Esophagus muscularis mucosa (tissue), 4 donors: Measurements from ENCODE around the gene MAP2K7. TPM values are rescaled to one million over a fixed set of nuclear protein-coding genes. Genes with fewer than 3 reads are reported as not detected.

Experiments used
- DNase-seq: peaks from one replicate; pipeline ENCODE4 v3.0.0-alpha.2; 2017; ENCODE audit errors: extremely low spot score
- H3K27ac ChIP-seq, 4 donors: fragments of 200-600 bp; sonication (generic); replicated peaks in 1 of 4; 1 replicate in 3 of 4; 2 replicates in 1 of 4; pipeline ENCODE4 v1.5.1; 2016 to 2019; ENCODE audit warnings: mild to moderate bottlenecking in 1 of 4
- H3K27me3 ChIP-seq, 4 donors: fragments of 200-600 bp; sonication (generic); one replicate each; pipeline versions ENCODE4 v1.5.1 to v1.6.0; 2016 to 2019
- H3K36me3 ChIP-seq, 4 donors: fragments of 200-600 bp; sonication (generic); one replicate each; pipeline ENCODE4 v1.5.1; 2016 to 2019
- H3K4me1 ChIP-seq, 4 donors: fragments of 200-600 bp; sonication (generic); one replicate each; pipeline ENCODE4 v1.5.1; 2016 to 2019
- H3K4me3 ChIP-seq, 4 donors: fragments of 200-600 bp; sonication (generic); 1 replicate in 2 of 4; 2 replicates in 2 of 4; pipeline ENCODE4 v1.5.1; 2016 to 2019; ENCODE audit warnings: mild to moderate bottlenecking in 4 of 4, moderate library complexity in 1 of 4
- H3K9me3 ChIP-seq, 4 donors: fragments of 200-600 bp; sonication (generic); 1 replicate in 3 of 4; 2 replicates in 1 of 4; pipeline ENCODE4 v1.5.1; 2016 to 2019
- EP300 ChIP-seq: sonication (generic); formaldehyde crosslinking; IDR thresholded peaks from one replicate; pipeline ENCODE4 v1.6.1; 2017; ENCODE audit warnings: antibody characterized with exemption
- POLR2A ChIP-seq: fragments of 450-650 bp; IDR thresholded peaks from one replicate; pipeline ENCODE4 v1.6.1; 2017; ENCODE audit warnings: antibody characterized with exemption, moderate library complexity, mild to moderate bottlenecking, low read depth
- POLR2AphosphoS5 ChIP-seq, 2 donors: sonication (generic); formaldehyde crosslinking; IDR thresholded peaks; one replicate each; pipeline ENCODE4 v1.6.1; 2017; ENCODE audit warnings: antibody characterized with exemption in 2 of 2
- WGBS: methylation state at CpG from one replicate; pipeline ENCODE4 v1.1.5; 2018; 5-methylcytosine and 5-hydroxymethylcytosine counted together
- intact Hi-C: fragments of 100-400 bp; cut with DNase I; formaldehyde crosslinking; loops from one replicate; pipeline ENCODE4 v1.15.1; 2023
- total RNA-seq, 4 donors: library from RNA; depleted of rRNA; stranded (reverse); fragments of >200 nt; gene quantifications; one replicate each; pipeline versions ENCODE4 v1.1.0 to v1.2.1, GENCODE V29; 2016
- TF ChIP-seq, protein P1 (sequence below), 3 experiments: fragments of 200-600 bp in 2 of 3; fragments of 450-650 bp in 1 of 3; sonication (generic) in 2 of 3; IDR thresholded peaks; one replicate each; pipeline ENCODE4 v1.5.1; 2017 to 2019; ENCODE audit warnings: antibody characterized with exemption in 3 of 3, mild to moderate bottlenecking in 2 of 3, moderate library complexity in 1 of 3

The MAP2K7 gene
- total RNA-seq, 4 donors from 2014 or later = 17.2 to 31.9 (median 24.5) TPM

DNA sequence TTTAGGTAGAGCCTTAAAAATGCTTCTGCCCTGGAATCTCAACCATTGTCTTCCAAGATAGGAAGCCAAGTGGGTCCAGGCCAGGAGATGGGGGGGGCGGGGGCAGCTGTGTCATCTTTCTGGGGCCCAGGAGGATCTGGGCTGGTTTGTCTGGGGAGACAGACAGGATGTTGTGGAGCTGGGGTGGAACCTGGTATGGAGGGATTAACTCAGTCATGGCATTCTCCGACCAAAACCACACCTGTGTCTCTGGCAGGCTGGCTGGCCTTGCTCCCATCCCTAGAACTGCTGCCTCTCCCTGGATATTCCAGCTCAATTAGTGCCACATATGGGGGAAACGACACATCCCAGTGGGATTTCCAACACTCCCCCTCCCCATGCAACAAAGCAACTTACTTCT lies 2.7 kb upstream of the MAP2K7 start:
- Histone ChIP-seq H3K9me3 (no peaks in the 10 kb centered on the region), H3K27me3 (peaks cover 0 to 11% (median 0%) of the 10 kb centered on the region in 4 donors), H3K4me1 (peaks cover 22 to 27% (median 26%) of the 10 kb centered on the region in 4 donors), H3K4me3 (no peak overlapping the region), H3K27ac (no peak overlapping the region), H3K36me3 (peaks cover 3 to 11% (median 6%) of the 10 kb centered on the region in 4 donors)
- TF ChIP-seq, protein P1, sequence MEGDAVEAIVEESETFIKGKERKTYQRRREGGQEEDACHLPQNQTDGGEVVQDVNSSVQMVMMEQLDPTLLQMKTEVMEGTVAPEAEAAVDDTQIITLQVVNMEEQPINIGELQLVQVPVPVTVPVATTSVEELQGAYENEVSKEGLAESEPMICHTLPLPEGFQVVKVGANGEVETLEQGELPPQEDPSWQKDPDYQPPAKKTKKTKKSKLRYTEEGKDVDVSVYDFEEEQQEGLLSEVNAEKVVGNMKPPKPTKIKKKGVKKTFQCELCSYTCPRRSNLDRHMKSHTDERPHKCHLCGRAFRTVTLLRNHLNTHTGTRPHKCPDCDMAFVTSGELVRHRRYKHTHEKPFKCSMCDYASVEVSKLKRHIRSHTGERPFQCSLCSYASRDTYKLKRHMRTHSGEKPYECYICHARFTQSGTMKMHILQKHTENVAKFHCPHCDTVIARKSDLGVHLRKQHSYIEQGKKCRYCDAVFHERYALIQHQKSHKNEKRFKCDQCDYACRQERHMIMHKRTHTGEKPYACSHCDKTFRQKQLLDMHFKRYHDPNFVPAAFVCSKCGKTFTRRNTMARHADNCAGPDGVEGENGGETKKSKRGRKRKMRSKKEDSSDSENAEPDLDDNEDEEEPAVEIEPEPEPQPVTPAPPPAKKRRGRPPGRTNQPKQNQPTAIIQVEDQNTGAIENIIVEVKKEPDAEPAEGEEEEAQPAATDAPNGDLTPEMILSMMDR (IDR thresholded peaks at IDR 0.05) = no peak
- TF ChIP-seq POLR2AphosphoS5 (IDR thresholded peaks at IDR 0.05) (no peak), EP300 (no peak), POLR2A (no peak)
- DNase-seq = no peak
- intact Hi-C loops = no loop called here
- 50% methylated on average over 3 of the region's 3 CpGs for WGBS

DNA sequence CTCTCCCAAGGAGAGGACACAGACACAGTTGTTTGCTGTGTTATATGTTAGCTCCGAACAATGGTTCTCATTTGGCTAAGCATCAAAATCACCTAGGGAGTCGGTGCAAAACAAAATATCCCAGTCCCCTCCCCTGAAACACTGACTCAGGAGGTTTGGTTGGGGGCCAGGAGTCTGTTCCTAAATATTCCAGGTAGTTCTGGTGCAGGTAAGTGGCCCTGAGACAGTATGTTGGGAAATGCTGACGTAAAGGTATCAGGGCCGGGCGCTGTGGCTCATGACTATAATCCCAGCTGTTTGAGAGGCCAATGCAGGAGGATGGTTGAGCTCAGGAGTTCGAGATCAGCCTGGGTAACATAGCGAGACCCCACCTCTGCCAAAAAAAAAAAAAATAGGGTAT lies 2.3 kb upstream of the MAP2K7 start:
- no peak overlapping the region for H3K4me3 ChIP-seq
- no peak for DNase-seq
- intact Hi-C loops = no loop called here
- WGBS = 89% methylated on average over 7 of the region's 7 CpGs
- peaks cover 7 to 15% (median 10%) of the 10 kb centered on the region in 4 donors for H3K36me3 ChIP-seq
- H3K9me3 ChIP-seq = no peaks in the 10 kb centered on the region
- H3K27ac ChIP-seq = no peak overlapping the region
- H3K4me1 ChIP-seq = peaks cover 26 to 31% (median 30%) of the 10 kb centered on the region in 4 donors
- H3K27me3 ChIP-seq = peaks cover 0 to 11% (median 0%) of the 10 kb centered on the region in 4 donors
- TF ChIP-seq POLR2AphosphoS5 (IDR thresholded peaks at IDR 0.05) = no peak
- TF ChIP-seq POLR2A = no peak
- TF ChIP-seq, protein P1 (IDR thresholded peaks at IDR 0.05) = no peak
- TF ChIP-seq EP300 = no peak

GRCh38 chr19:7902796-7903243 lies 857 bp upstream of the MAP2K7 start:
- peak overlapping the region; percentile 88 to 91 (median 90) for H3K27ac ChIP-seq
- intact Hi-C loops = no loop called here
- TF ChIP-seq, protein P1 (IDR thresholded peaks at IDR 0.05) = no peak
- TF ChIP-seq EP300 (no peak), POLR2AphosphoS5 (IDR thresholded peaks at IDR 0.05) (no peak), POLR2A (no peak)

DNA sequence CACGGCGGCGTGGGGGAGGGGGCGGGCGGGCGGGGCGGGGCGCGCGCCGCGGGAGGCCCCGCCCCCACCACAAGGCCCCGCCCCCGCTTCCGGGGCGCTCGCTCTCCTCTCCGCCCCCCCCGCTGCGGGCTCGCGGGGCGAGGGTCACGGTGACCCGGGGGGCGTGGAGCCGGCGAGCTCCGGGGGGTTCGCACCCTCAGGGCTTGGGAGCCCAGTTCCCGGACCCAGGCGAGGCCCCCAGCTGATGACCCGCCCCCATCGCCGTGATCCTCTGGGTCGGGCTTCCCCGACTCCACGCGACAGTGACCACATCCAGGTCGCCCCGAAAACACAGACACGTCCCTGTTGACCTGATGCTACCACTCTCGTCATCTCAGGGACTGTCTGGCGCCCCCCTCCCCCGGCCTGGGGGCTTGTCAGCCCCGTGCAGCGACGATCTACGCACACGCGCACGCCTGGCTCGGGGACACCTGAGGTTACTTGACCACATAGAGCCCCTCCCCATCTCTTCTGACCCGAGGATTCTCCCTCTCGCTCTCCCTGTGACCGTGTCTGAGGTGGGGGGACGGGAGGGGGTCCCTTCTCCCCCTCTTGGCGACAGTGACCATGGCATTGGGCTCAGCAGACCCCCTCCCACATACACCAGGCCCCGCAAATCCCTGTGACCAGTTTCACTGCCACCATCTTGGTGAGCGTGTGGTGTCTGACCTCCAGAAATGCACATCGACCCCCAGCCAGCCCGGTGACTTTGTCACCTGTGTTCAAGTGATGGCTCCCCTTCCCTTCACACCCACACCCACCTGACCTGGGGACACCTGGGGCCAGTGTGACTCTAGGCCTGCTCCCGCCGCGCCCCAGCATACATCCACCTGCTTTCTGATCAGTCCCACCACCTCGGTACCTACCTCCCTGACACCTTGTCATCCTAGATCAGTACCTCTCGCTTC lies 670 bp downstream of the MAP2K7 start:
- 28% methylated on average over 22 of the region's 68 CpGs for WGBS
- H3K4me3 ChIP-seq = peak overlapping the region; percentile 64 to 89 (median 72)
- H3K27ac ChIP-seq = peak overlapping the region; percentile 82 to 91 (median 90)
- peaks cover 13 to 38% (median 26%) of the 10 kb centered on the region in 4 donors for H3K36me3 ChIP-seq
- no peaks in the 10 kb centered on the region for H3K9me3 ChIP-seq
- peaks cover 37 to 61% (median 51%) of the 10 kb centered on the region in 4 donors for H3K4me1 ChIP-seq
- intact Hi-C loops = no loop called here
- H3K27me3 ChIP-seq = peaks cover 0 to 7% (median 0%) of the 10 kb centered on the region in 4 donors
- no peak for DNase-seq
- TF ChIP-seq, protein P1 (IDR thresholded peaks at IDR 0.05) = no peak
- no peak for TF ChIP-seq EP300

More at GRCh38 chr19:7902796-7903243, 857 bp upstream of the MAP2K7 start:
- Histone ChIP-seq H3K36me3 (peaks cover 11 to 27% (median 18%) of the 10 kb centered on the region in 4 donors), H3K4me3 (peak overlapping the region; percentile 64 to 89 (median 72)), H3K4me1 (peaks cover 34 to 46% (median 45%) of the 10 kb centered on the region in 4 donors), H3K27me3 (peaks cover 0 to 11% (median 0%) of the 10 kb centered on the region in 4 donors), H3K9me3 (no peaks in the 10 kb centered on the region)
- WGBS = 36% methylated on average over 17 of the region's 20 CpGs
- DNase-seq = no peak
